ENCODE data around the gene RAI14.

DNA sequence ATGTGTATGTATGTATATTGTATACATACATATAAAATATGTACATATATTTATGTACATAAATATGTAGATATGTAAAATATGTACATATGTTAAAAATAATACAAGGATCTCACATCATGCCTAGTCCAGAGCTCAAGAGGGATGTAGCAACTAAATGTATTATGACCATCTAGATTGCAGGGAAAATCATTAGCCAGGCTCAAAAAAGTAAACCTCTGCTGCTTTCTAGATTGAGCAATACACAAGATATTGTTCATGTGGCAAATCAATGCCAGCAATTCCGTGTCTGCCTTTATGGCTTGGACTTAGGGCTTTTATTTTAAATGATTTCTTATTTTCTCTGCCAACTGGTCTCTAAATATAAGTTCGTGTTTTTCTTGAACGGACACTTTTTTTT lies 65.2 kb downstream of the RAI14 start:
- TF ChIP-seq, protein P1, sequence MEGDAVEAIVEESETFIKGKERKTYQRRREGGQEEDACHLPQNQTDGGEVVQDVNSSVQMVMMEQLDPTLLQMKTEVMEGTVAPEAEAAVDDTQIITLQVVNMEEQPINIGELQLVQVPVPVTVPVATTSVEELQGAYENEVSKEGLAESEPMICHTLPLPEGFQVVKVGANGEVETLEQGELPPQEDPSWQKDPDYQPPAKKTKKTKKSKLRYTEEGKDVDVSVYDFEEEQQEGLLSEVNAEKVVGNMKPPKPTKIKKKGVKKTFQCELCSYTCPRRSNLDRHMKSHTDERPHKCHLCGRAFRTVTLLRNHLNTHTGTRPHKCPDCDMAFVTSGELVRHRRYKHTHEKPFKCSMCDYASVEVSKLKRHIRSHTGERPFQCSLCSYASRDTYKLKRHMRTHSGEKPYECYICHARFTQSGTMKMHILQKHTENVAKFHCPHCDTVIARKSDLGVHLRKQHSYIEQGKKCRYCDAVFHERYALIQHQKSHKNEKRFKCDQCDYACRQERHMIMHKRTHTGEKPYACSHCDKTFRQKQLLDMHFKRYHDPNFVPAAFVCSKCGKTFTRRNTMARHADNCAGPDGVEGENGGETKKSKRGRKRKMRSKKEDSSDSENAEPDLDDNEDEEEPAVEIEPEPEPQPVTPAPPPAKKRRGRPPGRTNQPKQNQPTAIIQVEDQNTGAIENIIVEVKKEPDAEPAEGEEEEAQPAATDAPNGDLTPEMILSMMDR (conservative IDR thresholded peaks at IDR 0.05), result no peak
- TF ChIP-seq ZFX (IDR thresholded peaks at IDR 0.05), result no peak

All from C4-2B (cell line).